NT2/D1 (cell line): ENCODE data around the gene PBLD.
A peak's percentile ranks its signal among the peaks of the same experiment; 100 is the strongest.

ENCODE experiments used
- DNase-seq: peaks from one replicate; pipeline ENCODE4 v3.0.0-alpha.2; 2011; ENCODE audit warnings: low read depth, low spot score
- H3K27me3 ChIP-seq: 2 replicates; pipeline ENCODE4 v1.6.0; 2011; ENCODE audit warnings: mild to moderate bottlenecking; ENCODE audit not compliant: insufficient read length, insufficient read depth
- H3K36me3 ChIP-seq: 2 replicates; pipeline ENCODE4 v1.6.1; 2011; ENCODE audit warnings: mild to moderate bottlenecking, low read length, mixed read lengths; ENCODE audit not compliant: insufficient read depth, insufficient read length
- H3K4me1 ChIP-seq: 2 replicates; pipeline ENCODE4 v1.5.1; 2011; ENCODE audit not compliant: insufficient read depth, insufficient read length
- H3K4me3 ChIP-seq: 2 replicates; pipeline ENCODE4 v1.5.1; 2011; ENCODE audit warnings: low read depth; ENCODE audit not compliant: insufficient read length
- H3K9ac ChIP-seq: 2 replicates; pipeline ENCODE4 v1.6.0; 2011; ENCODE audit warnings: low read depth; ENCODE audit not compliant: insufficient read length
- H3K9me3 ChIP-seq: 2 replicates; pipeline ENCODE4 v1.5.1; 2011; ENCODE audit warnings: mild to moderate bottlenecking, low read length; ENCODE audit not compliant: insufficient read depth
- SUZ12 ChIP-seq: IDR thresholded peaks from 2 replicates; pipeline ENCODE4 v1.6.1; 2011; ENCODE audit not compliant: insufficient read length, insufficient read depth; ENCODE audit errors: extremely low read depth
- YY1 ChIP-seq: IDR thresholded peaks from 2 replicates; pipeline ENCODE4 v1.6.1; 2011; ENCODE audit not compliant: insufficient read length, insufficient read depth
- ZNF274 ChIP-seq: IDR thresholded peaks from 2 replicates; pipeline ENCODE4 v1.6.1; 2011; ENCODE audit warnings: mild to moderate bottlenecking, low read depth, low read length

PBLD gene

DNA sequence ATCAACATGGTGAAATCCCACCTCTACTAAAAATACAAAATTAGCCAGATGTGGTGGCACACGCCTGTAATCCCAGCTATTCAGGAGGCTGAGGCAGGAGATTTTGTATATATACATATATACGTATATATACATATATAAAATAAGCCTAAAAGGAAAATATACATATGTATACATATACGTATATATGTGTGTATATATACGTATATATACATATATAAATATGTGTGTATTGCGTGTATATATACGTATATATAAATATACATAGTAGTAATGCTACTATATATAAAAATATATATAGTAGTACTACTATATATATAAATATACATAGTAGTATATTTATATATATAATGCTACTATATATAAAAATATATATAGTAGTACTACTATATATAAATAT is 26.5 kb upstream of the PBLD start:
- H3K27me3 ChIP-seq = no peaks in the 10 kb centered on the region
- H3K9ac ChIP-seq = no peak overlapping the region
- H3K4me1 ChIP-seq = no peaks in the 10 kb centered on the region
- H3K36me3 ChIP-seq = peaks cover 34% of the 10 kb centered on the region
- no peaks in the 10 kb centered on the region for H3K9me3 ChIP-seq
- H3K4me3 ChIP-seq = no peak overlapping the region
- DNase-seq = no peak
- no peak for TF ChIP-seq SUZ12
- no peak for TF ChIP-seq YY1
- no peak for TF ChIP-seq ZNF274

GRCh38 chr10:68353537-68353936 is 20.8 kb upstream of the PBLD start:
- Histone ChIP-seq H3K9ac (no peak overlapping the region), H3K9me3 (no peaks in the 10 kb centered on the region), H3K4me3 (no peak overlapping the region), H3K27me3 (no peaks in the 10 kb centered on the region), H3K4me1 (no peaks in the 10 kb centered on the region), H3K36me3 (peaks cover 23% of the 10 kb centered on the region)
- DNase-seq = no peak
- TF ChIP-seq SUZ12 (no peak), ZNF274 (no peak), YY1 (no peak)

GRCh38 chr10:68348265-68348741 is 15.6 kb upstream of the PBLD start:
- H3K9ac ChIP-seq = no peak overlapping the region
- H3K4me3 ChIP-seq = no peak overlapping the region
- no peak for TF ChIP-seq YY1
- no peak for TF ChIP-seq ZNF274
- no peak for TF ChIP-seq SUZ12
- H3K27me3 ChIP-seq = no peaks in the 10 kb centered on the region
- H3K36me3 ChIP-seq = peaks cover 38% of the 10 kb centered on the region
- no peaks in the 10 kb centered on the region for H3K9me3 ChIP-seq
- peak; percentile 44 for DNase-seq
- H3K4me1 ChIP-seq = no peaks in the 10 kb centered on the region

DNA sequence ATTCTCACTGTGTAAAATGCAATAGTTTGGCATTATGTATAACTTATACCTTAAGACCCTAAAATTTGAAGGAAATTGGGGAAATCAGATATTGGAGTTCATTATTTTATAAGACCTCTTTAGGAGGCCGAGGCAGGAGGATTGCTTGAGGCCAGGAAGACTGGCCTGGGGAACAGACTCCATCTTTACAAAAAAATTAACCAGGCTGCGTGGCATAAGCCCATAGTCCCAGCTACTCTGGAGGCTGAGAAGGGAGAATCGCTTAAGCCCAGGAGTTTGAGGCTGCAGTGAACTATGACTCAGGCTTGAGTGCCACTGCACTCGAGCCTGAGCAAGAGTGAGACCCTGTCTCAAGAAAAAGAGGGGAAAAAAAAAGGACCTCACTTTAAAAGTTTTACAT is 14.0 kb upstream of the PBLD start:
- Histone ChIP-seq H3K27me3 (no peaks in the 10 kb centered on the region), H3K4me1 (no peaks in the 10 kb centered on the region), H3K4me3 (no peak overlapping the region), H3K9ac (no peak overlapping the region), H3K9me3 (no peaks in the 10 kb centered on the region), H3K36me3 (peaks cover 42% of the 10 kb centered on the region)
- TF ChIP-seq YY1 (no peak), ZNF274 (no peak), SUZ12 (no peak)
- DNase-seq = no peak

DNA sequence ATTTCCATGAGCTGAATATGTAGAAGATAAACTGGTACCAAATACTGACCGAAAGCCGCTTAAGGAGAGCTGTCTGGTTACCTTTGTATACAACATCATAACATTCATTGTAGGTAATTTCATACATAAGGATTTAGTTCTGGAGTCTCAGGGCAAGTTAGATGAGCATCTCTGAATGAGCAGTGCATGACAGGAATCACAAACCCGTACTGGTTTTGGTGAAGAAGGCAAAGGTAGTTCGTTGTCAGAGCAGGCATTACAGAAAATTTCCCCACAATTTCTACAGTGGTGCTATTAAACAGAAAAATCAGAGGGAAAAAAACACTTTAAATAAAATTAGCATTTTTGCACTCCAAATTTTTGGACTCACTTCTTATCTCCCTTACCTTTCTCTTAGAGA is 12.9 kb upstream of the PBLD start:
- TF ChIP-seq YY1 (no peak), SUZ12 (no peak), ZNF274 (no peak)
- Histone ChIP-seq H3K36me3 (peaks cover 54% of the 10 kb centered on the region), H3K27me3 (no peaks in the 10 kb centered on the region), H3K4me1 (no peaks in the 10 kb centered on the region), H3K9me3 (no peaks in the 10 kb centered on the region), H3K4me3 (no peak overlapping the region), H3K9ac (no peak overlapping the region)
- no peak for DNase-seq

GRCh38 chr10:68342909-68343516 is 10.3 kb upstream of the PBLD start:
- no peaks in the 10 kb centered on the region for H3K4me1 ChIP-seq
- no peak overlapping the region for H3K4me3 ChIP-seq
- no peak for DNase-seq
- no peaks in the 10 kb centered on the region for H3K27me3 ChIP-seq
- H3K9me3 ChIP-seq = no peaks in the 10 kb centered on the region
- TF ChIP-seq YY1 (no peak), SUZ12 (no peak), ZNF274 (no peak)
- no peak overlapping the region for H3K9ac ChIP-seq
- H3K36me3 ChIP-seq = peaks cover 80% of the 10 kb centered on the region

- no peak overlapping the region for H3K4me3 ChIP-seq
- TF ChIP-seq ZNF274 (no peak), SUZ12 (no peak), YY1 (no peak)
- peaks cover 95% of the 10 kb centered on the region for H3K36me3 ChIP-seq
- H3K27me3 ChIP-seq = no peaks in the 10 kb centered on the region
- H3K9ac ChIP-seq = no peak overlapping the region
- no peak for DNase-seq
- H3K4me1 ChIP-seq = no peaks in the 10 kb centered on the region
- H3K9me3 ChIP-seq = no peaks in the 10 kb centered on the region
These were observed 7.8 kb upstream of the PBLD start for GRCh38 chr10:68340358-68341080.
